Endodermal cell (in vitro differentiated cells): ENCODE results near the gene TEX9. TPM values are rescaled to one million over a fixed set of nuclear protein-coding genes. Genes with fewer than 3 reads are reported as not detected.

Source experiments
- DNase-seq: peaks from one replicate; pipeline ENCODE4 v3.0.0-alpha.2; 2017
- H3K27ac ChIP-seq: 2 replicates; pipeline ENCODE4 v1.5.1; 2013; ENCODE audit warnings: mild to moderate bottlenecking, low read depth, low read length, moderate library complexity
- H3K27me3 ChIP-seq: 2 replicates; pipeline ENCODE4 v1.6.1; 2013; ENCODE audit warnings: mild to moderate bottlenecking, low read length, moderate library complexity; ENCODE audit not compliant: insufficient read depth, control insufficient read depth, poor library complexity, severe bottlenecking
- H3K36me3 ChIP-seq: 2 replicates; pipeline ENCODE4 v1.7.0; 2013; ENCODE audit warnings: mild to moderate bottlenecking, low read length, moderate library complexity; ENCODE audit not compliant: control insufficient read depth, insufficient read depth
- H3K4me1 ChIP-seq: one replicate; pipeline ENCODE4 v1.7.0; 2013; ENCODE audit warnings: low read length; ENCODE audit not compliant: control insufficient read depth, insufficient read depth
- H3K4me3 ChIP-seq: 2 replicates; pipeline ENCODE4 v1.5.1; 2013; ENCODE audit warnings: mild to moderate bottlenecking, low read length, moderate library complexity
- H3K9ac ChIP-seq: 2 replicates; pipeline ENCODE4 v1.6.1; 2013; ENCODE audit warnings: mild to moderate bottlenecking, low read length, moderate library complexity; ENCODE audit not compliant: poor library complexity, severe bottlenecking; ENCODE audit errors: extremely low read depth
- H3K9me3 ChIP-seq: 2 replicates; pipeline ENCODE4 v1.6.1; 2013; ENCODE audit warnings: mild to moderate bottlenecking, low read length, moderate library complexity; ENCODE audit not compliant: control insufficient read depth
- H3K27ac Mint-ChIP-seq: 2 replicates; pipeline ENCODE4 v1.8.0; 2020; ENCODE audit warnings: mixed read lengths
- H3K27me3 Mint-ChIP-seq: 2 replicates; pipeline ENCODE4 v1.8.0; 2021; ENCODE audit warnings: mild to moderate bottlenecking, mixed read lengths; ENCODE audit not compliant: insufficient read depth
- H3K36me3 Mint-ChIP-seq: 2 replicates; pipeline ENCODE4 v1.8.0; 2020; ENCODE audit warnings: low read depth, mixed read lengths
- H3K4me1 Mint-ChIP-seq: 2 replicates; pipeline ENCODE4 v1.8.0; 2020; ENCODE audit warnings: mixed read lengths
- H3K4me3 Mint-ChIP-seq: 2 replicates; pipeline ENCODE4 v1.8.0; 2020; ENCODE audit warnings: mild to moderate bottlenecking, moderate library complexity, mixed read lengths
- H3K9me3 Mint-ChIP-seq: 2 replicates; pipeline ENCODE4 v1.8.0; 2020; ENCODE audit warnings: mild to moderate bottlenecking, mixed read lengths
- CTCF ChIP-seq: fragments of 200-600 bp; sonication (generic); conservative IDR thresholded peaks from 2 replicates; pipeline ENCODE4 v1.5.0; 2021; ENCODE audit warnings: antibody characterized with exemption, mild to moderate bottlenecking
- WGBS, 2 experiments: methylation state at CpG; one replicate each; pipeline versions ENCODE4 v1.1.5 to v1.1.7; 2013; ENCODE audit warnings: missing lambda C conversion rate in 2 of 2, mixed read lengths in 1 of 2; ENCODE audit not compliant: insufficient coverage in 1 of 2, insufficient read length in 1 of 2; 5-methylcytosine and 5-hydroxymethylcytosine counted together
- total RNA-seq, 2 donors: library from RNA; stranded (reverse); fragmentation: NEBNext Ultra II Directional in 1 of 2; extraction: Animal tissue kit (Norgen Biotek cat#: 25700) in 1 of 2; gene quantifications; 2 replicates in 1 of 2; 3 replicates in 1 of 2; pipeline ENCODE4 v1.2.1, GENCODE V29; 2021

TEX9 gene
- total RNA-seq, 2 donors from 2014 or later = 8.7 to 10.2 TPM

- Histone ChIP-seq H3K9ac (no peak overlapping the region), H3K27ac (no peak overlapping the region), H3K36me3 (no peaks in the 10 kb centered on the region), H3K9me3 (peaks cover 42% of the 10 kb centered on the region), H3K27me3 (no peaks in the 10 kb centered on the region), H3K4me3 (peak overlapping the region; percentile 5), H3K4me1 (no peaks in the 10 kb centered on the region)
- H3K27ac Mint-ChIP-seq = no peak overlapping the region
- no peaks in the 10 kb centered on the region for H3K36me3 Mint-ChIP-seq
- peaks cover 8% of the 10 kb centered on the region for H3K4me1 Mint-ChIP-seq
- no peak overlapping the region for H3K4me3 Mint-ChIP-seq
- H3K9me3 Mint-ChIP-seq = peaks cover 25% of the 10 kb centered on the region
- H3K27me3 Mint-ChIP-seq = peaks cover 8% of the 10 kb centered on the region
- no peak for DNase-seq
- TF ChIP-seq CTCF = no peak
- WGBS, 2 experiments = 72 to 92% methylated on average over 2 to 7 of the region's 7 CpGs
Measured at GRCh38 chr15:56358604-56359003, 6.6 kb upstream of the TEX9 start.

GRCh38 chr15:56361987-56362386, 3.2 kb upstream of the TEX9 start:
- H3K4me3 Mint-ChIP-seq = no peak overlapping the region
- WGBS, 2 experiments = 95 to 100% methylated on average over 1 of the region's 1 CpG
- Histone ChIP-seq H3K4me1 (no peaks in the 10 kb centered on the region), H3K9ac (no peak overlapping the region), H3K27me3 (no peaks in the 10 kb centered on the region), H3K36me3 (no peaks in the 10 kb centered on the region), H3K9me3 (peaks cover 36% of the 10 kb centered on the region), H3K27ac (no peak overlapping the region), H3K4me3 (no peak overlapping the region)
- peaks cover 22% of the 10 kb centered on the region for H3K9me3 Mint-ChIP-seq
- H3K4me1 Mint-ChIP-seq = peaks cover 15% of the 10 kb centered on the region
- no peak for DNase-seq
- peaks cover 5% of the 10 kb centered on the region for H3K27me3 Mint-ChIP-seq
- no peak for TF ChIP-seq CTCF
- H3K36me3 Mint-ChIP-seq = no peaks in the 10 kb centered on the region
- H3K27ac Mint-ChIP-seq = no peak overlapping the region

- Mint-ChIP-seq H3K9me3 (peaks cover 18% of the 10 kb centered on the region), H3K36me3 (no peaks in the 10 kb centered on the region), H3K27me3 (peaks cover 2% of the 10 kb centered on the region), H3K27ac (no peak overlapping the region), H3K4me3 (peak overlapping the region; percentile 92), H3K4me1 (peaks cover 7% of the 10 kb centered on the region)
- Histone ChIP-seq H3K27me3 (no peaks in the 10 kb centered on the region), H3K4me3 (peak overlapping the region; percentile 95), H3K9me3 (peaks cover 19% of the 10 kb centered on the region), H3K36me3 (no peaks in the 10 kb centered on the region), H3K4me1 (no peaks in the 10 kb centered on the region), H3K9ac (no peak overlapping the region), H3K27ac (no peak overlapping the region)
- 0 to 24% methylated on average over 1 to 2 of the region's 2 CpGs for WGBS, 2 experiments
- TF ChIP-seq CTCF = no peak
- DNase-seq = no peak
Measured at GRCh38 chr15:56366211-56366610, 985 bp downstream of the TEX9 start.
